ENCODE measurements around the gene RFNG. TPM values are rescaled to one million over a fixed set of nuclear protein-coding genes. Genes with fewer than 3 reads are reported as not detected.

RFNG gene
- total RNA-seq, 1 donor from 2014 or later = 35.8 TPM

DNA sequence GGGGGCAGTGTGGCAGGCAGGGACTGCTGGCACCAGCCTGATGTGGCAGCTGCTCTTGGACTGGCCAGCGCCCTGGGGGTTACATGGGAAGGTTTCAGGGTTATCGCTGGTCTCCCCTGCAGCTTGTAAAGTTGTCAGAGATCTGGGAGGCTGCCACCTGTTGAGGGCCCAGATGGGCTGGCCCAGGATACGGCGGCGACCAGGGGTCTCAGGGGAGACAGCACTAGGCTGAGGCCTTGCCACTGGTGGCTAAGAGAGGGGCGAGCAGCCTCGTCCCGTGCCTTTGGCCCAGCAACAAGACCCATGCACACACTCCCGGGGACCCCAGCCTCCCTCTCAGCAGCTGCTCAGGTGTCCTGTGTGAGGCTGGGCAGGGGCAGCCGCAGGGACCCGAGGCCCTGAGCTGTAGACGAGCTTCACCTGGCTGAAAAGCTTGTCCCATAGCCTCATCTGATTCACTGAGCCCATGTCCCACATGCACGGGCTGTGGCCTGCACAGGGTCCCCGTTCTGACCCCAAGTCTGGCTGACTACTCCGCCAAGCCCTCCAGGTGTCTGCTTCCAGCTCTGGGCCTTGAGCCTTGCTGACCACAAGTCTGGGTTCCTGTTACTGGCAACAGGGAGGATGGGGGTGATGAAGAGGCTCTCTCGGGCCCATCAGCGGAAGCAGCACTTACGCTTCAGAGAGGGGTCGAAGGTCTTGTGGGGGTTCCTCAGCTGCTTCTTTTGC is 7.8 kb upstream of the RFNG start:
- no peak for DNase-seq (ENCODE audit: low read depth)
- no peak for TF ChIP-seq CTCF (conservative IDR thresholded peaks at IDR 0.05; ENCODE audit: low read depth, low read length)
- H3K4me3 ChIP-seq (ENCODE audit: low read depth, low read length) = no peak overlapping the region

DNA sequence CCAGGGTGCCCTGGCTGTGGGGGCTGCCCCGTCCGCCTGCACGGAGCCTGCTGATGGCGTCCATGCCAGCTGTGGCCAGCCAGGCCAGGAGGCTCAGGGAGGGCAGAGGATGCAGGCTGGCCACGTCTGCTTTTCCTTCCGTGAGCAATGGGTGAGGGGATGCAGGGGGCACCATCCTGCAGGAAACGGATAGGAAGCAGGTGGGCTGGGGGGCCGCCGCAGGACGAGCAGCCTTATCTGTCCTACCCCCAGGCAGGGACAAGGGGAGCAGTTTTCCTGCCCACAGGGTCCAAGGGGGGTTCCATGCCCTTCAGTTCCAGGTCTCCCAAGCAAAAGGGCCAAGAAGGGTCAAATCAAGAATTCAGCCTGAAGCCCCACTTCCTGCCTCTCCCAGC is 7.2 kb upstream of the RFNG start:
- no peak for DNase-seq (ENCODE audit: low read depth)
- no peak overlapping the region for H3K4me3 ChIP-seq (ENCODE audit: low read depth, low read length)
- no peak for TF ChIP-seq CTCF (conservative IDR thresholded peaks at IDR 0.05; ENCODE audit: low read depth, low read length)

- DNase-seq (ENCODE audit: low read depth) = no peak
- H3K4me3 ChIP-seq (ENCODE audit: low read depth, low read length) = no peak overlapping the region
- TF ChIP-seq CTCF (conservative IDR thresholded peaks at IDR 0.05; ENCODE audit: low read depth, low read length) = no peak
Measured at GRCh38 chr17:82058230-82058854, 6.7 kb upstream of the RFNG start.

DNA sequence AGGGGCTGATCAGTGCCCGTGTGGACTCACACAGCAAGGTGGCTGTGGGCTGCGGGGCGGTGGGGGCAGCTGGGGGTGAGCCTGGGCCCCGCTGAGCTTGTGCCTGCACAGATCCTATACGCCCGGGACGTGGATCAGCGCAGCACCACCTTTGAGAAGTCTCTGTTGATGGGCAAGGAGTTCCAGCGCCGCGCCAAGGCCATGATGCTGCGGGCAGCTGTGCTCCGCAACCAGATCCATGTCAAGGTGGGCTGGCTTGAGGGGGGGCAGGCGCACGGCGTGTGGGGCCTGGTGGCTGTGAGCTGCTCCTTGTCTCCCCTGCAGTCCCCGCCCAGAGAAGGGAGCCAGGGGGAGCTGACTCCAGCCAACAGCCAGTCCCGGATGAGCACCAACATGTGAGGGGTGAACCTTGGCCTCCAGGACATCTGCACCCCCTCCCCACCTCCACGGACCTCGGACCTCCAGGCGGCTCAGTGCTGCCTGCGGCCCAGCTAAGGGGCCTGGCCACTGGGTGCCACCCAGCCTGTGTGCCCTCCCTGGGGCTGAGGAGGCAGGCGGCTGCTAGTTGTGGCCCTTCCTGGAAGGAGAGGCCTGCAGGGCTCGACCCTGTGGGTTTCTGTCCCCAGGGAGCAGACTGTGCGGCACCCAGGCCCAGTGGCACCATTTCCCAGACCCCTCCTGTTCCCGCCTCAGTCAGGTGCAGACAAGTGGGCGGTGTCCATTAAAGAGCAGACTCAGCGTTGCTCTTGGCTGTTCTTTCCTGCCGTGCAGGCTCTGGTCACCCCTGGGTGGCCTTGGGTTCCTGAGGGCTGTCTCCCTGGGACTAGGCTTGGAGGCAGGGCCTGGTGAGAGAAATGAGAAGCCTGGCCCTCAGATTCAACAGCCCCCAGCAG is 5.4 kb upstream of the RFNG start:
- DNase-seq (ENCODE audit: low read depth) = no peak
- no peak for TF ChIP-seq CTCF (conservative IDR thresholded peaks at IDR 0.05; ENCODE audit: low read depth, low read length)
- H3K4me3 ChIP-seq (ENCODE audit: low read depth, low read length) = no peak overlapping the region

DNA sequence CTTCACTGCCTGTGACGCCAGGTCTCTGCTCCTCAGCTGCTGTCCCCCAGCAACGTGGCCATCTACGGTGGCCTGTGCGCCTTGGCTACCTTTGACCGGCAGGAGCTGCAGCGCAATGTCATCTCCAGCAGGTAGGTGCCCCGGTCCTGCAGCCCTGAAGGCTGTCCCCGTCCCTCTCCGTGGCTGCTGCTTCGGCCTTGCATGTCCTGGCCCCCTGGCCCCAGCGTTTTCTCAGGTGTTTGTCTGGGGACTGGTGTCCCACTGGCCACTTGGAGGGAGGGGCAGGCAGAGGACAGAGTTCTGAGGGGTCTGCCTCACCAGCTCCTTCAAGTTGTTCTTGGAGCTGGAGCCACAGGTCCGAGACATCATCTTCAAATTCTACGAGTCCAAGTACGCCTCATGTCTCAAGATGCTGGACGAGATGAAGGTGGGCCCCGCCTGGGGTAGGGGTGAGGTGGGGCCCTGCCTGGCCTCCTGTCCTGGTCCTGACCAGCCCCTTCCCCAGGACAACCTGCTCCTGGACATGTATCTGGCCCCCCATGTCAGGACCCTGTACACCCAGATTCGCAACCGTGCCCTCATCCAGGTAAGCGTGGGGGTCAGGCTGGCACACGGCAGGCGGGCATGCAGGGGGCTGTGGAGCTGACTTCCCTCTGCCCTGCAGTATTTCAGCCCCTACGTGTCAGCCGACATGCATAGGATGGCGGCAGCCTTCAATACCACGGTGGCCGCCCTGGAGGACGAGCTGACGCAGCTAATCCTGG is 4.5 kb upstream of the RFNG start:
- no peak for DNase-seq (ENCODE audit: low read depth)
- no peak for TF ChIP-seq CTCF (conservative IDR thresholded peaks at IDR 0.05; ENCODE audit: low read depth, low read length)
- H3K4me3 ChIP-seq (ENCODE audit: low read depth, low read length) = no peak overlapping the region

Data from epithelial cell of proximal tubule (primary cell).